ENCODE measurements around the gene ZNRF3.

Gene ZNRF3

GRCh38 chr22:29060251-29060869, 177.0 kb downstream of the ZNRF3 start:
- FAIRE-seq (no peak), DNase-seq (ENCODE audit: insufficient read length, low spot score) (no peak)
- TF ChIP-seq PAX5 (IDR thresholded peaks at IDR 0.05; ENCODE audit: insufficient read depth, low read length, severe bottlenecking) (no peak), TAF1 (IDR thresholded peaks at IDR 0.05; ENCODE audit: low read depth, low read length) (no peak), SPI1 (IDR thresholded peaks at IDR 0.05; ENCODE audit: low read depth, low read length) (no peak), POLR2AphosphoS5 (IDR thresholded peaks at IDR 0.05; ENCODE audit: low read depth, low read length) (no peak), POLR2A (IDR thresholded peaks at IDR 0.05; ENCODE audit: low read depth, low read length) (no peak), POU2F2 (IDR thresholded peaks at IDR 0.05; ENCODE audit: low read depth, low read length) (no peak)

- no peak for FAIRE-seq
- DNase-seq (ENCODE audit: insufficient read length, low spot score), result no peak
- TF ChIP-seq TAF1 (IDR thresholded peaks at IDR 0.05; ENCODE audit: low read depth, low read length) (no peak), POU2F2 (IDR thresholded peaks at IDR 0.05; ENCODE audit: low read depth, low read length) (no peak), POLR2A (IDR thresholded peaks at IDR 0.05; ENCODE audit: low read depth, low read length) (no peak), SPI1 (IDR thresholded peaks at IDR 0.05; ENCODE audit: low read depth, low read length) (no peak), POLR2AphosphoS5 (IDR thresholded peaks at IDR 0.05; ENCODE audit: low read depth, low read length) (no peak), PAX5 (IDR thresholded peaks at IDR 0.05; ENCODE audit: insufficient read depth, low read length, severe bottlenecking) (no peak)
Observed at GRCh38 chr22:29060931-29061330, 177.6 kb downstream of the ZNRF3 start.

- DNase-seq (ENCODE audit: insufficient read length, low spot score) (no peak), FAIRE-seq (no peak)
- TF ChIP-seq SPI1 (IDR thresholded peaks at IDR 0.05; ENCODE audit: low read depth, low read length), result no peak
- no peak for TF ChIP-seq POLR2AphosphoS5 (IDR thresholded peaks at IDR 0.05; ENCODE audit: low read depth, low read length)
- TF ChIP-seq POU2F2 (IDR thresholded peaks at IDR 0.05; ENCODE audit: low read depth, low read length), result no peak
- no peak for TF ChIP-seq PAX5 (IDR thresholded peaks at IDR 0.05; ENCODE audit: insufficient read depth, low read length, severe bottlenecking)
- no peak for TF ChIP-seq TAF1 (IDR thresholded peaks at IDR 0.05; ENCODE audit: low read depth, low read length)
- no peak for TF ChIP-seq POLR2A (IDR thresholded peaks at IDR 0.05; ENCODE audit: low read depth, low read length)
Observed at GRCh38 chr22:29061773-29062172, 178.4 kb downstream of the ZNRF3 start, which contains the start of gene C22orf31. TSS of gene C22orf31 (minus strand) at chr22:29061831. CDS start at chr22:29061792, 39 bp downstream.

GRCh38 chr22:29062286-29062821, 179.0 kb downstream of the ZNRF3 start:
- TF ChIP-seq POLR2A (IDR thresholded peaks at IDR 0.05; ENCODE audit: low read depth, low read length), result no peak
- TF ChIP-seq POU2F2 (IDR thresholded peaks at IDR 0.05; ENCODE audit: low read depth, low read length), result no peak
- TF ChIP-seq PAX5 (IDR thresholded peaks at IDR 0.05; ENCODE audit: insufficient read depth, low read length, severe bottlenecking), result no peak
- no peak for TF ChIP-seq TAF1 (IDR thresholded peaks at IDR 0.05; ENCODE audit: low read depth, low read length)
- TF ChIP-seq SPI1 (IDR thresholded peaks at IDR 0.05; ENCODE audit: low read depth, low read length), result no peak
- no peak for TF ChIP-seq POLR2AphosphoS5 (IDR thresholded peaks at IDR 0.05; ENCODE audit: low read depth, low read length)
- no peak for FAIRE-seq
- DNase-seq (ENCODE audit: insufficient read length, low spot score), result no peak

- DNase-seq (ENCODE audit: insufficient read length, low spot score), result no peak
- TF ChIP-seq POLR2AphosphoS5 (IDR thresholded peaks at IDR 0.05; ENCODE audit: low read depth, low read length), result no peak
- TF ChIP-seq POLR2A (IDR thresholded peaks at IDR 0.05; ENCODE audit: low read depth, low read length), result no peak
- TF ChIP-seq SPI1 (IDR thresholded peaks at IDR 0.05; ENCODE audit: low read depth, low read length), result peak; percentile 17; the same call in 1 of the 2 replicates
- FAIRE-seq, result no peak
Observed at GRCh38 chr22:29065468-29066190, 182.3 kb downstream of the ZNRF3 start.

GRCh38 chr22:29069463-29069862, 186.1 kb downstream of the ZNRF3 start:
- FAIRE-seq (no peak), DNase-seq (ENCODE audit: insufficient read length, low spot score) (no peak)
- TF ChIP-seq POU2F2 (IDR thresholded peaks at IDR 0.05; ENCODE audit: low read depth, low read length) (no peak), POLR2AphosphoS5 (IDR thresholded peaks at IDR 0.05; ENCODE audit: low read depth, low read length) (no peak), PAX5 (IDR thresholded peaks at IDR 0.05; ENCODE audit: insufficient read depth, low read length, severe bottlenecking) (no peak), POLR2A (IDR thresholded peaks at IDR 0.05; ENCODE audit: low read depth, low read length) (no peak), TAF1 (IDR thresholded peaks at IDR 0.05; ENCODE audit: low read depth, low read length) (no peak), SPI1 (IDR thresholded peaks at IDR 0.05; ENCODE audit: low read depth, low read length) (no peak)

- no peak for FAIRE-seq
- no peak for DNase-seq (ENCODE audit: insufficient read length, low spot score)
- TF ChIP-seq POLR2A (IDR thresholded peaks at IDR 0.05; ENCODE audit: low read depth, low read length) (no peak), POLR2AphosphoS5 (IDR thresholded peaks at IDR 0.05; ENCODE audit: low read depth, low read length) (no peak), SPI1 (IDR thresholded peaks at IDR 0.05; ENCODE audit: low read depth, low read length) (no peak), PAX5 (IDR thresholded peaks at IDR 0.05; ENCODE audit: insufficient read depth, low read length, severe bottlenecking) (no peak), POU2F2 (IDR thresholded peaks at IDR 0.05; ENCODE audit: low read depth, low read length) (no peak), TAF1 (IDR thresholded peaks at IDR 0.05; ENCODE audit: low read depth, low read length) (no peak)
Observed at GRCh38 chr22:29070490-29070889, 187.1 kb downstream of the ZNRF3 start.

GRCh38 chr22:29071261-29072045, 188.1 kb downstream of the ZNRF3 start:
- DNase-seq (ENCODE audit: insufficient read length, low spot score), result no peak
- peak; percentile 84 for FAIRE-seq
- TF ChIP-seq TAF1 (IDR thresholded peaks at IDR 0.05; ENCODE audit: low read depth, low read length) (no peak), PAX5 (IDR thresholded peaks at IDR 0.05; ENCODE audit: insufficient read depth, low read length, severe bottlenecking) (no peak), SPI1 (IDR thresholded peaks at IDR 0.05; ENCODE audit: low read depth, low read length) (no peak), POLR2A (IDR thresholded peaks at IDR 0.05; ENCODE audit: low read depth, low read length) (no peak), POU2F2 (IDR thresholded peaks at IDR 0.05; ENCODE audit: low read depth, low read length) (no peak), POLR2AphosphoS5 (IDR thresholded peaks at IDR 0.05; ENCODE audit: low read depth, low read length) (no peak)
